ENCODE data around the gene MAP2K2.

Gene MAP2K2

DNA sequence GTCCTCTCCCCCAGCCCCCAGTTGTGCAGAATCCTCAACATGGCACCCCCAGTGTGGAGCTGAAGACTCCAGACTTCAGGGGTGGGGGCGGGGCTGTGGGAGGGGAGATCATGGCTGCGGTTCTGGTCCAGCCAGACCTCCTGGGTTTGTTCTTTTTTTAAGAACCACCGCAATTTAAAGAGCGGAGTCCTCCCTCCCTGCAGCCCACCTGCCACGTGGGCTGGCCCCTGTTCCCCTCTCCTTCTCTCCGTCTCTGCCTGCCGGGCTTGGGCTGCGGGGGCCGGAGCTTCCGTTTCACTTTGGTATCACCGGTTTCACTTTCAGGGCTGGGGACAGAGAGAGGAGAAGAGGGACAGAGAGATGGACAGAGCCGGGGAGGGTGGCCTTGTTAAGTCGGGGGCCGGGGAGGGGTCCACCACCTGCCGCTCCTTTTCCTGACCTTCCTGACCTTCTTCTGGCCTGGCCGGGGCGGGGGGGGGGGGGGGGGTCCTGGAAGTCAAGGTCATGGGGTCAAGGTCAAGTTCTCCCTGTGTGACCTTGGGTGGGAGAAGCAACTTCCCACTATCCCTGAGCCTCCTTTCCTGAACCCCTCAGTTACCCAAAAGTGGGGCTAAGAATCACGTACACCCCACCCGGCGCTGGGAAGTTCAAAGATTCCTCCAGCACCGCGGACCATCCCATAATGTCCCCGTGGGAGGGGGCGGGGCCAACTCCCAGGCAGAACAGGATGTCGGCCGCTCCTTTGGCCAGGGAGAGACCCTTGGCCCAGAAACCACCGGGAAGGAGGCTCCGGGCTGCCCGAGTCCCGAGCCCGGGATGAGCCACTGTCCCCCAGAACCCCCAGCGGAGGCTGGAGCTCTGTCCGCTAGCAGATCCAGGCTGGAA lies 45.9 kb downstream of the MAP2K2 start:
- peak in 1 of 3 experiments; percentile 51 for DNase-seq (ENCODE audit: low read depth in 3 of 3)

GRCh38 chr19:4077007-4077374 lies 46.9 kb downstream of the MAP2K2 start:
- DNase-seq (ENCODE audit: low read depth in 3 of 3) = no peak

GRCh38 chr19:4075373-4075772 lies 48.5 kb downstream of the MAP2K2 start:
- DNase-seq (ENCODE audit: low read depth in 3 of 3) = no peak

DNA sequence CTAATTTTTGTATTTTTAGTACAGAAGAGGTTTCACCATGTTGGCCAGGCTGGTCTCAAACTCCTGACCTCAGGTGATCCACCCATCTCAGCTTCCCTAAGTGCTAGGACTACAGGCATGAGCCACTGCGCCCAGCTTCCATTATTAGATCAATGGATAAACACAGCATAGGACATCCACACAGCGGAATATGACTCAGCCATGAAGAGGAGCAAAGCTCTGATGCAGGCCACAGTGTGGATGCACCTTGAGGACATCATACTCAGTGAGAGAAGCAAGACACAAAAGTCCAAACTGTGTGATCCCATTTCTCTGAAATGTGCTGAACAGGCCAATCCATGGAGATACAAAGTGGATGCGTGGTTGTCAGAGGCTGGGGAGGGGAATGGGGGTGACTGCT lies 52.3 kb downstream of the MAP2K2 start:
- no peak for DNase-seq (ENCODE audit: low read depth in 3 of 3)

- peak in 1 of 3 experiments; percentile 61 for DNase-seq (ENCODE audit: low read depth in 3 of 3)
These were observed 54.5 kb downstream of the MAP2K2 start for GRCh38 chr19:4069331-4069959.

- no peak for DNase-seq (ENCODE audit: low read depth in 3 of 3)
These were observed 55.6 kb downstream of the MAP2K2 start for GRCh38 chr19:4068047-4068966.

- DNase-seq (ENCODE audit: low read depth in 3 of 3) = no peak
These were observed 56.4 kb downstream of the MAP2K2 start for GRCh38 chr19:4067396-4068046.

DNA sequence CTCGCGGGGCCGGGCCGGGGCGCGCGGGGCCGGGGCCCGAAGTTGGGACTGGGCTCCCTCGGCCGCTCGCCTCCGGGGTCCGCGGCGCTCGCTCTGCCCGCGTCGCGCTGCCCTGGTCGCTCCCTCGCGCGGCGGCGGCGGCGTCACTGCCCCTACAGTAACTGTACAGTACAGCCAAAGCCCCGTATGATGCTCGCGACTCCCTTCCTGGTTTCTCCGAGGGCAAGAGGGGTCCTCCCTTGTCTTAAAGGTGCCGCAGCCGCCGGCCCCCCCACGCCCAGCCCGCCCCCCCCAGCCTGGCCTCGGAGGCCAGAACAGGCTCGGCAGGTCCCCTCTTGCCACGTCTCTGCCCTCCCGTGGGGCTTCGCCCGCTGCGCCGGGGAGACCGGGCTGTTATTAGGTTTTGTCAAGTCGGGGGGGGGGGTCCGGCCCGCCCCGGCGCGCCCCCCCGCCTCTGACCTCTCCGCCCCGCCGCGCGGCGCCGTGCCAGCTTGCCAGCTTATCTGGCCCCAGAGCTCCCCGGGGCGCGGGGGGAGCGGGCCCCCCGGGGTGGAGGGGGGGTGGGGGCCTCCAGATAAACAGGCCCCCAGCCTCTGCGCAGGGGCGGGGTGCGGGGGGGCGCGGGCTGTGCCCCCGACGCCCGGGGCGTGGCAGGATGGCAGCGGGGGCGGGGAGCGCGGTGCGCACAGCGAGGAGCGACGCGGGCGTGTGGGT lies 57.1 kb downstream of the MAP2K2 start, which contains the start of gene ZBTB7A:
TSS of gene ZBTB7A (minus strand) at position 218 of the 714 bp plus-strand sequence. CDS start 11,667 bp downstream, outside the sequence.
- peak; percentile 38 to 63 (median 52) for DNase-seq (ENCODE audit: low read depth in 3 of 3)

GRCh38 chr19:4066176-4066606 lies 57.7 kb downstream of the MAP2K2 start:
- peak in 1 of 3 experiments; percentile 48 for DNase-seq (ENCODE audit: low read depth in 3 of 3)

- peak; percentile 91 to 96 (median 93) for DNase-seq (ENCODE audit: low read depth in 3 of 3)
These were observed 58.3 kb downstream of the MAP2K2 start for GRCh38 chr19:4065430-4066175.

DNA sequence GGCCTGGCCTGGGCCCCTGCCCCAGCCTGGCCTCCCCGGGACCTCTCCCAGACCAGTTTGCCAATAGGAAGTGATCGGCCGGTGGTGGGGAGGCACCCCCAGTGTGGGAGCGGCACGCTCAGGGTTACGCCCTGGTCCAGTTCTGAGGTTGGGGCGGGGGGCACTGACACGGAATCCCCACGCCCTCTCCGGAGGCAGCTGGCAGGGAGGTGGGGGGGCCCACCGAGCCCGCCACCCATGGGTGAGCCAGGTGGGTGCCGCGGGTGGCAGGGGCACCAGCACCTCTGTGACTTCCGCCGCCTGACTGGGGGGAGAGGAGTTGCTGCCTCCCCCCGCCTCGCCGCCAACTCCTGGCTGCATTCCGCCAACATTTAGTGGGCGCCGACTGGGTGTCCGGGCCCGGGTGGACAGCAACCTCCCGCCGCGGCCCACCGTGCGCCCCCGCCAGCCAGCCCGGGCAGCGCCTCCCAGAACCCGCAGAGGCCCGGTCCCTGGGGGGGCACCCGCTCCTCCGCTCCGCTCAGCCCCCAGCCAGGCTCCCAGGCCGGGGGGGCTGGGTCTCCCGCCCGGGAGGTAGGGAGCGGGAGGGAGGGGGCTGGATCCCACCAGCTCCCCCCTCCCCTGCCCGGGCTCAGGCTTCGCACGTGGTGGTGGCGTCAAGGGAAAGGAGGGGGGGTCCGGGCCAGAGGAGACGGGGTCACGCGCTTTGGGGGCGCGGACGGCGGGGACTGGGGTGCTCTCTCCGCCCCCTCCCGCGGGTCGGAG lies 59.2 kb downstream of the MAP2K2 start:
- DNase-seq (ENCODE audit: low read depth in 3 of 3) = no peak

- no peak for DNase-seq (ENCODE audit: low read depth in 3 of 3)
These were observed 59.8 kb downstream of the MAP2K2 start for GRCh38 chr19:4064149-4064495.

GRCh38 chr19:4063369-4064148 lies 60.4 kb downstream of the MAP2K2 start:
- DNase-seq (ENCODE audit: low read depth in 3 of 3) = no peak

DNA sequence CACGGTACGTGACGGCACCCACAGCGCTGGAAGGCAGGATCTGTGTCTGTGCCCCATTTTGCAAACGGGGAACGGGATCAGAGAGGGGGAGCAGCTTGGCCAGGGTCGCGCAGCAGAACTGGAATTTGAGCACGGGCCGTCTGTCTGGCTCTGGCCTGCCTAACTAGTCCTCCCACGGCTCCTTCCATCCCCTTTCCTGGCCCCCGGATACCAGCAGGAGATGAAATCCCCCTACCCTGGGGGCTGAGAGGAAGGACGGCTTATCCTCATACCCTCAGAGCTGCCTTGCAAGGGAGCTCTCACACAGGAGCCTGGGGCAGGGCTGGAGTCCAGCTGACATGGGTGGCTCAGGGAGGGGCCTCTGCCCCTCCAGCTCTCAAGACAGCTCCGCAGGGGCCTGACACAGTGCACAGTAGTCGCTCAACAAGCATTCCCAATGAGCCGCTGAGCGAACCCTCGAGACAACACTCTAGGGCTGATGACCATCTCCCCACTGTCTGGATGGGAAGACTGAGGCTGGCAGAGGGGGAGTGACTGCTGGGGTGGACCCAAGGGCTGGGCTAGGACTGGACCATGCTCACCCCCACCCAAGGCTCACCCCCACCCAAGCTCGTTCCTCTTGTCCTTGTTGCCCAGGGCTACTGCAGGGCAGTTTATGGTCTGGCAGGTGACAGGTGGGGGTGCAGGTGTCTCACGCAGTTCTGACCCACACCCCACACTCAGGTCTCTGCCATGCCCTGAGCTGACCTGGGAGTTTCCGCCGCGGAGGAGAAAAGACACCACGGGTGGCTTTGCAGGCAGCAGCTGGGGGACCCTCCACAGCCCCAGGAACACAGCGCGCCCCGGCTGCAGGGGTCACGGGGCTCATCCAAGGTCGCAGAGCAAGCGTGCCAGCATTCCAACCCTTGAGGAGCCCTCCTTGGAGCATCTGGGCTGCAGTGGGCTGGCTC lies 61.2 kb downstream of the MAP2K2 start:
- no peak for DNase-seq (ENCODE audit: low read depth in 3 of 3)

- no peak for DNase-seq (ENCODE audit: low read depth in 3 of 3)
These were observed 62.1 kb downstream of the MAP2K2 start for GRCh38 chr19:4061683-4062418.

DNA sequence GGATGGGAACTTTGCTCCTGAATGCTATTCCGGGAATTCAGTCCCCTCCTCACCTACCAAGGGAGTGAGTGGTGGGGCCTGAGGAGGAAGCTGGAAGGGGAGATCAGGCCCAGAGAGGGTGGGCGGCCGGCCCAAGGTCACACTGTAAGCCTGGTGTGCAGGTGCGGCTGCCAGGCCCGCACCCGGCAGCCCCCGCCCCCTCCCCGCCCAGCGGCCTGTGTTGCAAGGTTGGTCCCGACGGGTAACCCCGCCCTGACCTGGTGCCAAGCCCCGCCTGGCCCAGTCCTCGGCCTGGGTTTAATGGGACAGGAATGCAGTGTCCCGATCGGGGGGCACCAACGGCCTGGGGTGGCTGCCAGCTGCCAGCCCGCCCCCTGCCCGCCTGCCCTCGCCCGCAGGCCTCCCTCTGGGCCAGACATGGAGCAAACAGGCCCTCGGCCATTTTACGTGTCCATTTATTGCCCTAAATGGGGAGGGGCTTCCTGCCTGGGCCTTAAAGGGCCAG lies 62.7 kb downstream of the MAP2K2 start:
- DNase-seq (ENCODE audit: low read depth in 3 of 3) = no peak
